HL-60 (cell line): ENCODE measurements around the gene BAG2.

Experiments used
- CTCF ChIP-seq: IDR thresholded peaks from one replicate; pipeline ENCODE4 v1.5.1; 2011; ENCODE audit warnings: low read length, control low read depth, inconsistent platforms; ENCODE audit not compliant: insufficient read depth
- GABPA ChIP-seq: IDR thresholded peaks from 2 replicates; pipeline ENCODE4 v1.6.1; 2012; ENCODE audit warnings: low read depth
- POLR2AphosphoS5 ChIP-seq: IDR thresholded peaks from 2 replicates; pipeline ENCODE4 v1.6.1; 2012; ENCODE audit warnings: low read depth
- REST ChIP-seq: IDR thresholded peaks from 2 replicates; pipeline ENCODE4 v1.6.1; 2012; ENCODE audit warnings: low read depth; ENCODE audit not compliant: insufficient replicate concordance
- SPI1 ChIP-seq: IDR thresholded peaks from 2 replicates; pipeline ENCODE4 v1.6.1; 2012; ENCODE audit warnings: low read depth, mild to moderate bottlenecking, borderline replicate concordance

- TF ChIP-seq CTCF = no peak
- TF ChIP-seq REST = no peak
- no peak for TF ChIP-seq POLR2AphosphoS5
- TF ChIP-seq GABPA = no peak
- no peak for TF ChIP-seq SPI1
These were observed 35.0 kb downstream of the BAG2 start for GRCh38 chr6:57207141-57207540.
